GM19193 (cell line): Measurements from ENCODE around the gene ERCC6L2.

Experiments used
- POLR2A ChIP-seq: IDR thresholded peaks from 4 replicates; pipeline ENCODE4 v1.6.1; 2011; ENCODE audit not compliant: insufficient read depth, insufficient read length; ENCODE audit errors: extremely low read depth

The ERCC6L2 gene

DNA sequence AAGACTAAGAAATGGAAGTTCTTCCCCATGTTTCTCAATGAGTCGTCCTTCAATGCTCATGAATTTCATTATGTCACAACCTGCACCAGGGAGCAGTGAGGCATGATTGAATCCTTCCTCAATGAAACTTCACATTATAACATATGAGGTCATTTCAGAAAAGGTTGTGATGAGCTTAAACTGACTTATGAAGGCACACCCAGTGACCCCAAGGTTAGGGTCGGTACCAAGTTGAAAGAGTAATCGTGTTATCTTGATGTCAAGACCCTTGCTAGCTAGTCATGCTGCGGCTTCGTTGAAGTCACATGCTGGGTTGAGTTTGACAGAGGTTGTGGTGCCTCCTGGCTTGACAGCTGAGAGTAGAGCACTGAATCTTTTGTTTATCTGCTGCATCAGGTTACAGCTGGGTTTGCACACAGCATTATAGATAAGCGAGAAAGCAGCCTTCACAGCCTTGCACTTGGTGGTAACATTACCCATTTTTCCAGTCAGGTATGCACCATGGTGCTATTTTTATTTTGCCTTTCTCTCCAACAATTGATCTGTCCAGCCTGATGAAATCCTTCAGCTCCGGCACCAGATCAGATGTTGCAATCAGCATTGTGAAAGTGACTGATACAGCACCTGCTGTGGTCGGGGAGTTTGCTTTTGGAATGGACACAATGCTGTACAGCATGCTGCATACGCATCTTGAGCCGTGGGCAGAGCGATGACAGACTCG, 133.2 kb downstream of the ERCC6L2 start:
- TF ChIP-seq POLR2A = no peak

DNA sequence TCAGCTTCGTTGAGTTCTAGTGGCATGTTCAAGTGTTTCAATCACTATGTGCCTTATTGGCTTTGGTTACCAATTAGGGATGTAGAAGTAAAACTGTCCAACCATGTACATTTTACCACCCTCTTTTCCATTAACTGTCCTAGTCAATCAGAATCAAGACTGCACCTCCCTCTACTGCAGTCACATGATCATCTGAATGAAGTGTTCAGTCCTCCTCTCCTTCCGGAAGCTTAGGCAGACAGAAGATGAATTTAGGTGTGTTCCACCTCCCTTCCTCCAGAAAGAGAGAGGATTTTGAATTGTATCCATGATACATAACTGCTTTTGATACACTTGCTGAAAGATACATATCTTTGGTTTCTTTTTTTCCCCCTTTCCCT, 133.7 kb downstream of the ERCC6L2 start:
- TF ChIP-seq POLR2A = no peak

DNA sequence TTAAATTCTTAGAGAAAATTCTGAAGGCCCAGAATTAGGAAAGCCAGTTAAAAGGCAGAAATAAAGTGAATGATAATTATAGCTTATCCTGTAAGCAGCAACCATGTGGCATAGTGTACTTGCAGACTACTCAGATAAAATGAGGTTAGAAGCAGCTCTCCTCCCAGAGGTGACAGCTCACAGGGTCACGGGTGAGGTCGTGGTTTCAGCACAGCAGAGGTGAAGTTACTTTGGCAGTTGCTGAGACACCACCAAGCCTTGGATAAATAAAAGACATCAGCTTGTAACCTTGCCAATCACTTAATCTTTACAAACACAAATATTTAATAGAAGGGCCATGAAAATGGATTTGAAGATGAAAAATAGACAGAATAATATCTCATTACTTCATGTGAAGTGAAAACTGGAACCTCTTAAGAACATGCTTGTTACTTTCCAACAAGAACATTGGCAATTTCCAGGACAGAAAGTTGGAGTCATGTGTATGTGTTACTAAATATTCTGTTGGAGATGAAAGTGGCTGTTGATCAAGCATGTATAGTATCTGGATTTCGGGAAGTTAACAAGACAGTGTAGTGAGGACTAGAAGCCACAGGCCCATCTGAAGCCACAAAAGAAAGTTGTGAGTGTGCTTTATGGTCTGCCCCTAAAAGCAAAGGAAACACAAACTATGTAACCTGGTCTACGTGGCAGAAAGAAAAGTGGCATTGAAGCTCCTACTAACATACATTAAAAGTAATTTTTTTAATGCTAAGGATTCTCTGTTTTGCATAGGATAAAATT, 134.4 kb downstream of the ERCC6L2 start:
- TF ChIP-seq POLR2A = no peak

DNA sequence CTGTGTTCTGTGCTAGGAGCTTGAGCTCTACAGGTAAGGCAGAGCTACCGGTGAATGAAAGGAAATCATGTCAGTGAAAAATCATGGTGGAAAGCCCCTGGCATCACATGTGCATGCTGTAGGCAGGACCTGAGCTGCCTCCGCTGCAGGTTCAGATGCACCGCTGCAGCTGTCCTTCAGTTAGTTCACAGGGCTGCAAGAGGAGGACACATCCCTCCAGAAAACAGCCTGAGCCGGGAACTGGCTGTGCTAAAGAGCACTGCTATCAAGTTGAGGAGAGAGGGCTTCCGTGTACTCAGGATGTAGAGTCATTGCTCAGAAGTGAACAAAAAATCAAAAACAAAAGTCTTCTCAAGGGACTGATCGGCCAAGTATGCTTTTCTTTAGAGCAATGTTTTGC, 138.6 kb downstream of the ERCC6L2 start:
- no peak for TF ChIP-seq POLR2A

DNA sequence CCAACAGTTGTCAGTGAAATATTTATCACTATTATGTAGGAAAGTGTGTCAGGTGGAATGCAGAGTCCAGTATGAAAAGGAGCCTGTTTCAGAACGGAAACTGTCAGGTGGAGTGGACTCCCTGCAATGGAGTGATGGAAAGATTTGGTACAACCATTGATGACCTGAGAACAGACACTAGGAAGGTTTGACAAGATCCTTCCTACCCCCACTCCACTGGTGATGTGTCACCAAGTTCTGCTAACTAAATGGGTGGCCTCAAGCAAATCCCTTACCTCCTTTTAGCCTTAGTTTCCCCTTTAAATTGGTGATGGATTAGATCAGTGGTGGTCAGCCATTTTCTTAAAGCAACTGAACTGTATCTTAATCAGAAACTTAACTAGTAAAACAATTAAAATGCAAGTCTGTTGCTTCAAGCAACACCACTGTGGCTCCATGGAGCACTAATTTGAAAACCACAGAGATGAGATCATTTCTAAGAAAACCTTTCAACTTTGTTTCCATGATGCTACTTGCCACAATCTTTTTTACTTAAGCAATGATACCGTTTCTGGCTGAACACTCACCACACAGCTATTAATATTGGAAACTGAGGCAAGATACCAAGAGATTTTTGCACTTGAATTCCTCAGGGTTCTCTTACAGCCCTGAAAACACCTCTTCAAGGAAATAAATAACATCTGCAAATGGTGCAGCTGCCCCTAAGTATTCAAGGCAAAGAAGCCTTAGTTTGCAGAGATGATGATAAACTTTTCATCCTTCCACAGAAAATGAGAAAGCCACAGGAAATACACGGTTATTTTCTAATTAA, 140.6 kb downstream of the ERCC6L2 start:
- no peak for TF ChIP-seq POLR2A
